GM18498 (cell line): ENCODE data around the gene TGFB2.

Experiments
- ATAC-seq: cut with Tn5 transposase; IDR thresholded peaks from one replicate; pipeline ENCODE4 v1.9.1; 2021; ENCODE audit warnings: mild to moderate bottlenecking, moderate library complexity; ENCODE audit not compliant: unreplicated experiment

The TGFB2 gene

GRCh38 chr1:218414060-218414728 is 69.1 kb downstream of the TGFB2 start:
- ATAC-seq = no peak

- no peak for ATAC-seq
Measured at GRCh38 chr1:218415726-218416125, 70.6 kb downstream of the TGFB2 start.

- ATAC-seq = no peak
Measured at GRCh38 chr1:218421531-218421930, 76.4 kb downstream of the TGFB2 start.

- no peak for ATAC-seq
Measured at GRCh38 chr1:218424502-218424901, 79.4 kb downstream of the TGFB2 start.

- ATAC-seq = no peak
Measured at GRCh38 chr1:218425647-218426342, 80.7 kb downstream of the TGFB2 start.

GRCh38 chr1:218426343-218426657 is 81.2 kb downstream of the TGFB2 start:
- ATAC-seq = no peak

- no peak for ATAC-seq
Measured at GRCh38 chr1:218429301-218429700, 84.2 kb downstream of the TGFB2 start.

- ATAC-seq = no peak
Measured at GRCh38 chr1:218430346-218430745, 85.2 kb downstream of the TGFB2 start.

- ATAC-seq = no peak
Measured at GRCh38 chr1:218430822-218431221, 85.7 kb downstream of the TGFB2 start.

GRCh38 chr1:218431476-218431875 is 86.3 kb downstream of the TGFB2 start:
- ATAC-seq = no peak

GRCh38 chr1:218433744-218434143 is 88.6 kb downstream of the TGFB2 start:
- ATAC-seq = no peak

- no peak for ATAC-seq
Measured at GRCh38 chr1:218435528-218435927, 90.4 kb downstream of the TGFB2 start.

GRCh38 chr1:218436346-218436745 is 91.2 kb downstream of the TGFB2 start:
- no peak for ATAC-seq

- ATAC-seq = no peak
Measured at GRCh38 chr1:218436997-218437396, 91.9 kb downstream of the TGFB2 start.

- ATAC-seq = no peak
Measured at GRCh38 chr1:218439541-218440295, 94.6 kb downstream of the TGFB2 start.

- no peak for ATAC-seq
Measured at GRCh38 chr1:218443255-218443654, 98.1 kb downstream of the TGFB2 start.

GRCh38 chr1:218444173-218444572 is 99.0 kb downstream of the TGFB2 start:
- no peak for ATAC-seq

GRCh38 chr1:218444588-218444987 is 99.5 kb downstream of the TGFB2 start:
- ATAC-seq = no peak

- ATAC-seq = no peak
Measured at GRCh38 chr1:218447010-218447689, 102.0 kb downstream of the TGFB2 start.

- ATAC-seq = no peak
Measured at GRCh38 chr1:218451415-218451814, 106.3 kb downstream of the TGFB2 start.

- ATAC-seq = no peak
Measured at GRCh38 chr1:218454700-218455282, 109.7 kb downstream of the TGFB2 start.
